Measurements from ENCODE around the gene COX17.
"Not testable (repeated sequence)": the region's sequence is repeated elsewhere in the genome, so short reads cannot be mapped to it uniquely, and the experiment has no call there.

COX17 gene

GRCh38 chr3:119678209-119678608 is 1.0 kb upstream of the COX17 start:
- H3K4me1 ChIP-seq (ENCODE audit: control insufficient read depth, low read depth, low read length); H3K23ac ChIP-seq (ENCODE audit: low read length); H3K18ac ChIP-seq (ENCODE audit: low read length); H2BK15ac ChIP-seq (replicated peaks; ENCODE audit: low read depth); H2BK120ac ChIP-seq (ENCODE audit: low read depth, low read length); H3K4me2 ChIP-seq (ENCODE audit: low read length); H3K27me3 ChIP-seq (ENCODE audit: insufficient read depth, low read length, poor library complexity); H4K8ac ChIP-seq (ENCODE audit: low read depth, low read length); H2BK5ac ChIP-seq (ENCODE audit: low read length); H2AK5ac ChIP-seq (ENCODE audit: low read length); H3K4ac ChIP-seq (ENCODE audit: low read depth, low read length); H3K79me1 ChIP-seq (ENCODE audit: low read length); H4K5ac ChIP-seq (ENCODE audit: low read length); H3K56ac ChIP-seq (ENCODE audit: low read length); H3K4me3 ChIP-seq (ENCODE audit: low read length); H3K36me3 ChIP-seq (ENCODE audit: control insufficient read depth, insufficient read depth, low read length); H3K9ac ChIP-seq (ENCODE audit: low read length); H3K27ac ChIP-seq (ENCODE audit: low read depth, low read length); DNase-seq: not testable (repeated sequence)
- no CpG with 5 or more reads among the region's 10 CpGs for WGBS (ENCODE audit: extremely low coverage, insufficient coverage, low lambda C conversion rate)
- peaks cover 11% of the 10 kb centered on the region for H3K79me2 ChIP-seq (ENCODE audit: control insufficient read depth, insufficient read depth, low read length)

DNA sequence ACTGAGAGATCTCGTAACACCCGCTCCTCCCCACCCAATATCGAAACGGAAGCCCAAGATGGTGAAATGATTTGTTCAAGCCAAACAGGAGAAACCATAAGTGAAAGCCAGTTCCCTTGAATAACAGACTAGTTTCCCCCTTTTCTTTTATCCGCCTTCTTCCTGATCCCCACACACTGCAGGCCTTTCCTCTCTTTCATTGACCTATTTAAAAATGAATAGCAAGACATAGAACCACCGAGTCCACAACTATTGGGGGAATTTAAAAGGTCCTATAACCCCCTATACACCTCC is 382 bp upstream of the COX17 start:
- H3K27ac ChIP-seq (ENCODE audit: low read depth, low read length) = no peak overlapping the region

GRCh38 chr3:119676020-119676419 is 1.2 kb downstream of the COX17 start:
- H3K9ac ChIP-seq (ENCODE audit: low read length) = peak overlapping the region; percentile 93
- H3K4ac ChIP-seq (ENCODE audit: low read depth, low read length) = no peak overlapping the region
- no peak overlapping the region for H2BK120ac ChIP-seq (ENCODE audit: low read depth, low read length)
- no peak overlapping the region for H4K5ac ChIP-seq (ENCODE audit: low read length)
- peaks cover 4% of the 10 kb centered on the region for H3K4me1 ChIP-seq (ENCODE audit: control insufficient read depth, low read depth, low read length)
- no peak overlapping the region for H3K18ac ChIP-seq (ENCODE audit: low read length)
- H3K23ac ChIP-seq (ENCODE audit: low read length) = no peak overlapping the region
- no peak for DNase-seq
- no peaks in the 10 kb centered on the region for H3K27me3 ChIP-seq (ENCODE audit: insufficient read depth, low read length, poor library complexity)
- no peak overlapping the region for H2AK5ac ChIP-seq (ENCODE audit: low read length)
- no peak overlapping the region for H4K8ac ChIP-seq (ENCODE audit: low read depth, low read length)
- no peaks in the 10 kb centered on the region for H3K36me3 ChIP-seq (ENCODE audit: control insufficient read depth, insufficient read depth, low read length)
- peak overlapping the region; percentile 93 for H3K4me3 ChIP-seq (ENCODE audit: low read length)
- peak overlapping the region; percentile 93 for H3K4me2 ChIP-seq (ENCODE audit: low read length)
- no CpG with 5 or more reads among the region's 1 CpG for WGBS (ENCODE audit: extremely low coverage, insufficient coverage, low lambda C conversion rate)
- H3K27ac ChIP-seq (ENCODE audit: low read depth, low read length) = no peak overlapping the region
- no peak overlapping the region for H2BK5ac ChIP-seq (ENCODE audit: low read length)
- peak overlapping the region; percentile 92 for H3K56ac ChIP-seq (ENCODE audit: low read length)
- no peak overlapping the region for H2BK15ac ChIP-seq (replicated peaks; ENCODE audit: low read depth)
- peaks cover 10% of the 10 kb centered on the region for H3K79me1 ChIP-seq (ENCODE audit: low read length)
- peaks cover 11% of the 10 kb centered on the region for H3K79me2 ChIP-seq (ENCODE audit: control insufficient read depth, insufficient read depth, low read length)

More for the DNA sequence above, 382 bp upstream of the COX17 start:
- no peak overlapping the region for H2BK15ac ChIP-seq (replicated peaks; ENCODE audit: low read depth)
- no peak overlapping the region for H3K4ac ChIP-seq (ENCODE audit: low read depth, low read length)
- H3K23ac ChIP-seq (ENCODE audit: low read length) = no peak overlapping the region
- no peak overlapping the region for H2BK120ac ChIP-seq (ENCODE audit: low read depth, low read length)
- no peak overlapping the region for H2BK5ac ChIP-seq (ENCODE audit: low read length)
- no peak for DNase-seq
- peaks cover 4% of the 10 kb centered on the region for H3K4me1 ChIP-seq (ENCODE audit: control insufficient read depth, low read depth, low read length)
- peak overlapping the region; percentile 58 for H3K9ac ChIP-seq (ENCODE audit: low read length)
- WGBS (ENCODE audit: extremely low coverage, insufficient coverage, low lambda C conversion rate) = no CpG with 5 or more reads among the region's 6 CpGs
- H4K8ac ChIP-seq (ENCODE audit: low read depth, low read length) = no peak overlapping the region
- H3K79me1 ChIP-seq (ENCODE audit: low read length) = peaks cover 10% of the 10 kb centered on the region
- H2AK5ac ChIP-seq (ENCODE audit: low read length) = no peak overlapping the region
- H3K18ac ChIP-seq (ENCODE audit: low read length) = no peak overlapping the region
- H3K36me3 ChIP-seq (ENCODE audit: control insufficient read depth, insufficient read depth, low read length) = no peaks in the 10 kb centered on the region
- H3K4me2 ChIP-seq (ENCODE audit: low read length) = peak overlapping the region; percentile 64
- H3K27me3 ChIP-seq (ENCODE audit: insufficient read depth, low read length, poor library complexity) = no peaks in the 10 kb centered on the region
- H4K5ac ChIP-seq (ENCODE audit: low read length) = no peak overlapping the region
- H3K4me3 ChIP-seq (ENCODE audit: low read length) = no peak overlapping the region
- peaks cover 11% of the 10 kb centered on the region for H3K79me2 ChIP-seq (ENCODE audit: control insufficient read depth, insufficient read depth, low read length)
- H3K56ac ChIP-seq (ENCODE audit: low read length) = peak overlapping the region; percentile 75

GRCh38 chr3:119675188-119675874 is 1.9 kb downstream of the COX17 start:
- H3K79me1 ChIP-seq (ENCODE audit: low read length) = peaks cover 10% of the 10 kb centered on the region
- peaks cover 11% of the 10 kb centered on the region for H3K79me2 ChIP-seq (ENCODE audit: control insufficient read depth, insufficient read depth, low read length)
- DNase-seq = no peak
- H4K8ac ChIP-seq (ENCODE audit: low read depth, low read length) = no peak overlapping the region
- H2AK5ac ChIP-seq (ENCODE audit: low read length) = no peak overlapping the region
- no peak overlapping the region for H3K4me3 ChIP-seq (ENCODE audit: low read length)
- peaks cover 4% of the 10 kb centered on the region for H3K4me1 ChIP-seq (ENCODE audit: control insufficient read depth, low read depth, low read length)
- peak overlapping the region; percentile 93 for H3K9ac ChIP-seq (ENCODE audit: low read length)
- no peak overlapping the region for H2BK5ac ChIP-seq (ENCODE audit: low read length)
- no peak overlapping the region for H3K4ac ChIP-seq (ENCODE audit: low read depth, low read length)
- WGBS (ENCODE audit: extremely low coverage, insufficient coverage, low lambda C conversion rate) = no CpG with 5 or more reads among the region's 5 CpGs
- no peak overlapping the region for H4K5ac ChIP-seq (ENCODE audit: low read length)
- no peak overlapping the region for H3K27ac ChIP-seq (ENCODE audit: low read depth, low read length)
- no peaks in the 10 kb centered on the region for H3K36me3 ChIP-seq (ENCODE audit: control insufficient read depth, insufficient read depth, low read length)
- no peak overlapping the region for H2BK15ac ChIP-seq (replicated peaks; ENCODE audit: low read depth)
- no peak overlapping the region for H3K23ac ChIP-seq (ENCODE audit: low read length)
- no peaks in the 10 kb centered on the region for H3K27me3 ChIP-seq (ENCODE audit: insufficient read depth, low read length, poor library complexity)
- no peak overlapping the region for H3K4me2 ChIP-seq (ENCODE audit: low read length)
- peak overlapping the region; percentile 65 for H3K56ac ChIP-seq (ENCODE audit: low read length)
- no peak overlapping the region for H3K18ac ChIP-seq (ENCODE audit: low read length)
- H2BK120ac ChIP-seq (ENCODE audit: low read depth, low read length) = no peak overlapping the region

DNA sequence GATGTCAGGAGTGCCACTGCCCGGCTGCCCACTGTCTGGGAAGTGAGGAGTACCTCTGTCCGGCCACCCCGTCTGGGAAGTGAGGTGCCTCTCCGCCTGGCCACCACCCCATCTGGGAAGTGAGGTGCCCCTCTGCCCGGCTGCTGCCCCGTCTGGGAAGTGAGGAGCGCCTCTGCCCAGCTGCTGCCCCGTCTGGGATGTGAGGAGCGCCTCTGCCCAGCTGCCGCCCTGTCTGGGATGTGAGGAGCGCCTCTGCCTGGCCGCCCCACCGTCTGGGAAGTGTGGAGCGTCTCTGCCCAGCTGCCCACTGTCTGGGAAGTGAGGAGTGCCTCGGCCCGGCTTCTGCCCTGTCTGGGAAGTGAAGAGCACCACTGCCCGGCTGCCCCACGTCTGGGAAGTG is 3.3 kb downstream of the COX17 start:
- no peak overlapping the region for H3K56ac ChIP-seq (ENCODE audit: low read length)
- DNase-seq = no peak
- H3K27ac ChIP-seq (ENCODE audit: low read depth, low read length) = no peak overlapping the region
- no CpG with 5 or more reads among the region's 18 CpGs for WGBS (ENCODE audit: extremely low coverage, insufficient coverage, low lambda C conversion rate)
- H3K79me2 ChIP-seq (ENCODE audit: control insufficient read depth, insufficient read depth, low read length) = peaks cover 11% of the 10 kb centered on the region
- no peak overlapping the region for H3K4me3 ChIP-seq (ENCODE audit: low read length)
- no peak overlapping the region for H3K4me2 ChIP-seq (ENCODE audit: low read length)
- H2BK5ac ChIP-seq (ENCODE audit: low read length) = no peak overlapping the region
- no peak overlapping the region for H2AK5ac ChIP-seq (ENCODE audit: low read length)
- no peak overlapping the region for H3K23ac ChIP-seq (ENCODE audit: low read length)
- H3K9ac ChIP-seq (ENCODE audit: low read length) = no peak overlapping the region
- no peak overlapping the region for H2BK15ac ChIP-seq (replicated peaks; ENCODE audit: low read depth)
- H4K8ac ChIP-seq (ENCODE audit: low read depth, low read length) = no peak overlapping the region
- peaks cover 4% of the 10 kb centered on the region for H3K4me1 ChIP-seq (ENCODE audit: control insufficient read depth, low read depth, low read length)
- no peaks in the 10 kb centered on the region for H3K27me3 ChIP-seq (ENCODE audit: insufficient read depth, low read length, poor library complexity)
- H3K18ac ChIP-seq (ENCODE audit: low read length) = no peak overlapping the region
- no peak overlapping the region for H4K5ac ChIP-seq (ENCODE audit: low read length)
- H3K4ac ChIP-seq (ENCODE audit: low read depth, low read length) = no peak overlapping the region
- no peaks in the 10 kb centered on the region for H3K36me3 ChIP-seq (ENCODE audit: control insufficient read depth, insufficient read depth, low read length)
- peaks cover 10% of the 10 kb centered on the region for H3K79me1 ChIP-seq (ENCODE audit: low read length)
- no peak overlapping the region for H2BK120ac ChIP-seq (ENCODE audit: low read depth, low read length)

GRCh38 chr3:119672776-119673175 is 4.4 kb downstream of the COX17 start:
- Histone ChIP-seq H3K4me1 (ENCODE audit: control insufficient read depth, low read depth, low read length) (peaks cover 4% of the 10 kb centered on the region), H3K79me2 (ENCODE audit: control insufficient read depth, insufficient read depth, low read length) (peaks cover 11% of the 10 kb centered on the region), H3K27me3 (ENCODE audit: insufficient read depth, low read length, poor library complexity) (no peaks in the 10 kb centered on the region), H3K4me3 (ENCODE audit: low read length) (no peak overlapping the region), H3K4me2 (ENCODE audit: low read length) (no peak overlapping the region), H3K23ac (ENCODE audit: low read length) (no peak overlapping the region), H3K79me1 (ENCODE audit: low read length) (peaks cover 10% of the 10 kb centered on the region), H3K56ac (ENCODE audit: low read length) (no peak overlapping the region), H4K5ac (ENCODE audit: low read length) (no peak overlapping the region), H2BK5ac (ENCODE audit: low read length) (no peak overlapping the region), H3K27ac (ENCODE audit: low read depth, low read length) (no peak overlapping the region), H2BK15ac (replicated peaks; ENCODE audit: low read depth) (no peak overlapping the region), H4K8ac (ENCODE audit: low read depth, low read length) (no peak overlapping the region), H3K18ac (ENCODE audit: low read length) (no peak overlapping the region), H3K9ac (ENCODE audit: low read length) (no peak overlapping the region), H2BK120ac (ENCODE audit: low read depth, low read length) (no peak overlapping the region), H2AK5ac (ENCODE audit: low read length) (no peak overlapping the region), H3K4ac (ENCODE audit: low read depth, low read length) (no peak overlapping the region), H3K36me3 (ENCODE audit: control insufficient read depth, insufficient read depth, low read length) (no peaks in the 10 kb centered on the region)
- peak; percentile 13 for DNase-seq
- WGBS (ENCODE audit: extremely low coverage, insufficient coverage, low lambda C conversion rate) = no CpG with 5 or more reads among the region's 2 CpGs

All from mesendoderm (in vitro differentiated cells).